H9 (cell line): ENCODE data around the gene DMWD. TPM values are rescaled to one million over a fixed set of nuclear protein-coding genes. Genes with fewer than 3 reads are reported as not detected.
A peak's percentile ranks its signal among the peaks of the same experiment; 100 is the strongest.

Experiments
- DNase-seq: peaks from one replicate; pipeline ENCODE4 v3.0.0-alpha.2; 2017
- H2AFZ ChIP-seq: one replicate; pipeline ENCODE4 v1.6.1; 2013; ENCODE audit warnings: mild to moderate bottlenecking, low read length, control low read depth, moderate library complexity
- H2AK5ac ChIP-seq: 2 replicates; pipeline ENCODE4 v1.6.1; 2013; ENCODE audit warnings: low read length, control low read depth, mixed read lengths; ENCODE audit not compliant: insufficient read length
- H2BK120ac ChIP-seq: one replicate; pipeline ENCODE4 v1.6.1; 2013; ENCODE audit warnings: low read depth, mild to moderate bottlenecking, low read length, control low read depth, inconsistent platforms; ENCODE audit not compliant: poor library complexity, severe bottlenecking
- H2BK12ac ChIP-seq: 2 replicates; pipeline ENCODE4 v1.6.1; 2013; ENCODE audit warnings: low read length, control low read depth, mixed read lengths, low read depth; ENCODE audit not compliant: insufficient read length
- H2BK15ac ChIP-seq: 2 replicates; pipeline ENCODE4 v1.6.1; 2013; ENCODE audit warnings: low read depth, low read length, control low read depth
- H2BK20ac ChIP-seq: one replicate; pipeline ENCODE4 v1.6.1; 2013; ENCODE audit warnings: low read depth, mild to moderate bottlenecking, low read length, control low read depth, inconsistent platforms; ENCODE audit not compliant: poor library complexity, severe bottlenecking
- H2BK5ac ChIP-seq: 2 replicates; pipeline ENCODE4 v1.6.1; 2013; ENCODE audit warnings: low read length, control low read depth, mixed read lengths; ENCODE audit not compliant: insufficient read length
- H3K14ac ChIP-seq: 2 replicates; pipeline ENCODE4 v1.6.1; 2013; ENCODE audit warnings: low read length, control low read depth; ENCODE audit not compliant: insufficient read depth
- H3K18ac ChIP-seq: 2 replicates; pipeline ENCODE4 v1.6.1; 2013; ENCODE audit warnings: low read depth, mild to moderate bottlenecking, mixed read lengths, low read length, control low read depth; ENCODE audit not compliant: insufficient read length
- H3K23ac ChIP-seq: 2 replicates; pipeline ENCODE4 v1.6.1; 2013; ENCODE audit warnings: low read length, control low read depth, mixed read lengths, low read depth; ENCODE audit not compliant: insufficient read length
- H3K23me2 ChIP-seq: 2 replicates; pipeline ENCODE4 v1.6.1; 2013; ENCODE audit warnings: low read depth, mild to moderate bottlenecking, mixed read lengths, low read length, control low read depth; ENCODE audit not compliant: insufficient read length, poor library complexity, severe bottlenecking
- H3K27ac ChIP-seq: 2 replicates; pipeline ENCODE4 v1.5.1; 2013; ENCODE audit warnings: low read length, control low read depth, mixed read lengths, low read depth; ENCODE audit not compliant: insufficient read length
- H3K27me3 ChIP-seq: 2 replicates; pipeline ENCODE4 v1.6.1; 2013; ENCODE audit warnings: low read length, control low read depth, inconsistent platforms; ENCODE audit not compliant: insufficient read depth
- H3K4ac ChIP-seq: 2 replicates; pipeline ENCODE4 v1.6.1; 2013; ENCODE audit warnings: low read depth, mild to moderate bottlenecking, control low read depth, inconsistent platforms, low read length, moderate library complexity
- H3K4me1 ChIP-seq: 2 replicates; pipeline ENCODE4 v1.6.1; 2013; ENCODE audit warnings: low read length, control low read depth, inconsistent platforms; ENCODE audit not compliant: insufficient read depth
- H3K4me2 ChIP-seq: 2 replicates; pipeline ENCODE4 v1.6.1; 2013; ENCODE audit warnings: low read length, control low read depth, mixed read lengths; ENCODE audit not compliant: insufficient read length, insufficient read depth
- H3K56ac ChIP-seq: 2 replicates; pipeline ENCODE4 v1.6.1; 2013; ENCODE audit warnings: low read depth, mild to moderate bottlenecking, mixed read lengths, low read length, control low read depth; ENCODE audit not compliant: insufficient read length
- H3K79me1 ChIP-seq: 2 replicates; pipeline ENCODE4 v1.6.1; 2013; ENCODE audit warnings: low read depth, mild to moderate bottlenecking, moderate library complexity, low read length, control low read depth, inconsistent platforms; ENCODE audit not compliant: insufficient read depth, poor library complexity, severe bottlenecking
- H3K79me2 ChIP-seq: 2 replicates; pipeline ENCODE4 v1.6.1; 2013; ENCODE audit warnings: low read length, control low read depth, inconsistent platforms; ENCODE audit not compliant: insufficient read depth
- H3K9ac ChIP-seq: 2 replicates; pipeline ENCODE4 v1.6.1; 2013; ENCODE audit warnings: low read length, control low read depth, mixed read lengths; ENCODE audit not compliant: insufficient read length; ENCODE audit errors: extremely low read depth
- H3K9me3 ChIP-seq: one replicate; pipeline ENCODE4 v1.6.1; 2013; ENCODE audit warnings: low read depth, low read length, inconsistent platforms; ENCODE audit not compliant: control insufficient read depth
- H3T11ph ChIP-seq: one replicate; pipeline ENCODE4 v1.6.1; 2013; ENCODE audit warnings: mild to moderate bottlenecking, low read length, control low read depth, inconsistent platforms
- H4K20me1 ChIP-seq: one replicate; pipeline ENCODE4 v1.6.1; 2013; ENCODE audit not compliant: control insufficient read depth, insufficient read length, insufficient read depth
- H4K5ac ChIP-seq: 2 replicates; pipeline ENCODE4 v1.6.1; 2013; ENCODE audit warnings: low read depth, mild to moderate bottlenecking, mixed read lengths, low read length, control low read depth; ENCODE audit not compliant: insufficient read length
- H4K8ac ChIP-seq: replicated peaks from 2 replicates; pipeline ENCODE4 v1.6.1; 2013; ENCODE audit warnings: low read length, control low read depth, mixed read lengths, low read depth; ENCODE audit not compliant: insufficient read length
- H4K91ac ChIP-seq: 2 replicates; pipeline ENCODE4 v1.6.1; 2013; ENCODE audit warnings: low read depth, mild to moderate bottlenecking, moderate library complexity, mixed read lengths, low read length, control low read depth; ENCODE audit not compliant: insufficient read length
- H3K27ac Mint-ChIP-seq, 3 experiments: 2 replicates in 2 of 3; 3 replicates in 1 of 3; pipeline ENCODE4 v1.8.0; 2020 to 2021; ENCODE audit warnings: mixed read lengths in 3 of 3, mild to moderate bottlenecking in 1 of 3, moderate library complexity in 1 of 3
- H3K27me3 Mint-ChIP-seq: 2 replicates; pipeline ENCODE4 v1.8.0; 2021; ENCODE audit warnings: low read depth, mild to moderate bottlenecking, moderate library complexity, mixed read lengths
- H3K36me3 Mint-ChIP-seq, 3 experiments: 2 replicates in 2 of 3; 3 replicates in 1 of 3; pipeline ENCODE4 v1.8.0; 2020 to 2021; ENCODE audit warnings: low read depth in 3 of 3, mixed read lengths in 3 of 3; ENCODE audit not compliant: insufficient read depth in 1 of 3
- H3K4me1 Mint-ChIP-seq, 2 experiments: 2 replicates each; pipeline ENCODE4 v1.8.0; 2020; ENCODE audit warnings: mixed read lengths in 2 of 2
- H3K4me3 Mint-ChIP-seq, 2 experiments: 2 replicates in 1 of 2; 3 replicates in 1 of 2; pipeline ENCODE4 v1.8.0; 2020 to 2021; ENCODE audit warnings: mild to moderate bottlenecking in 2 of 2, mixed read lengths in 2 of 2, moderate library complexity in 1 of 2
- H3K9me3 Mint-ChIP-seq, 2 experiments: 2 replicates in 1 of 2; 3 replicates in 1 of 2; pipeline ENCODE4 v1.8.0; 2020; ENCODE audit warnings: mild to moderate bottlenecking in 2 of 2, mixed read lengths in 2 of 2, moderate library complexity in 1 of 2
- WGBS: extraction: QIAGEN DNeasy Blood & Tissue Kit; methylation state at CpG from one replicate; pipeline ENCODE4 v1.1.7; 2013; ENCODE audit warnings: missing lambda C conversion rate, low lambda C conversion rate, mixed read lengths; ENCODE audit not compliant: insufficient read length; ENCODE audit errors: extremely low coverage; 5-methylcytosine and 5-hydroxymethylcytosine counted together
- total RNA-seq: library from RNA; stranded (reverse); gene quantifications from 2 replicates; pipeline ENCODE4 v1.2.1, GENCODE V29; 2021
- TF ChIP-seq, protein P1 (sequence below): fragments of 200-600 bp; sonication (generic); conservative IDR thresholded peaks from 3 replicates; pipeline ENCODE4 v1.8.0; 2021; ENCODE audit warnings: antibody characterized with exemption, mild to moderate bottlenecking

Gene DMWD
- total RNA-seq, 1 experiment from 2014 or later = 75.1 TPM

DNA sequence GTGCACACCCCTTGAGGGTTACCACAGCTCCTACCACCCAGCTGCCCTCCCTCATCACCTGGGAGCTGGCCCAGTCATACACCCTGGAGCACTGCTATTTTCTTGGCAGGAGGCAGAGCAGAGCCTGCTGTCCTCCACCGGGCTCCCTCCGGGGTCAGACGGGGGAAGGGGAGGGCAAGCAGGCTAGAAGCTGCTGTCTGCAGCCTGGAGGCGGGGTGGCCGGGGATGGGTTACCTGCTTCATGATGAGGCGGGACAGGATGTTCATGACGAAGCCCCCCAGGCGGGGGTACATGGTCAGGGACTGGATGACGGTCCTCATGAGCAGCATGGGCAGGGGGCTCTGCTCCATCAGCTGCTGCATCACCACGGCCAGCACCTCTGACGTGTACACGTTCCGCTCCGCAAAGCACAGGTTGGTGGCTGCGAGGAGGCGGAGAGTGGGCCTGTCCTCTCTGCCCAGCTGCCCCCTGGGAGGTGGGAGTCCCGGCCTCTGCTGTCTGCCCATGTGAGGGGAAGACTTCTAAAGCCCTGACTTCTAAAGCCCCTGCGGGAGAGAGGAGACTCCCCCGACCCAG is 25.2 kb upstream of the DMWD start:
- Mint-ChIP-seq H3K36me3 (peaks cover 8 to 41% (median 38%) of the 10 kb centered on the region in 3 experiments; a peak in 6 of 7 replicates), H3K27me3 (peaks cover 3% of the 10 kb centered on the region), H3K27ac (peak overlapping the region in 2 of 3 experiments; percentile 76 to 90; a peak in 4 of 7 replicates), H3K4me3 (peak overlapping the region in 1 of 2 experiments; percentile 95; a peak in 2 of 5 replicates), H3K4me1 (peaks cover 24 to 40% of the 10 kb centered on the region in 2 experiments), H3K9me3 (no peaks in the 10 kb centered on the region)
- H2BK15ac ChIP-seq = no peak overlapping the region
- H3K14ac ChIP-seq = no peak overlapping the region
- H2BK20ac ChIP-seq = no peak overlapping the region
- no peak overlapping the region for H2BK5ac ChIP-seq
- no peaks in the 10 kb centered on the region for H3K79me2 ChIP-seq
- TF ChIP-seq, protein P1, sequence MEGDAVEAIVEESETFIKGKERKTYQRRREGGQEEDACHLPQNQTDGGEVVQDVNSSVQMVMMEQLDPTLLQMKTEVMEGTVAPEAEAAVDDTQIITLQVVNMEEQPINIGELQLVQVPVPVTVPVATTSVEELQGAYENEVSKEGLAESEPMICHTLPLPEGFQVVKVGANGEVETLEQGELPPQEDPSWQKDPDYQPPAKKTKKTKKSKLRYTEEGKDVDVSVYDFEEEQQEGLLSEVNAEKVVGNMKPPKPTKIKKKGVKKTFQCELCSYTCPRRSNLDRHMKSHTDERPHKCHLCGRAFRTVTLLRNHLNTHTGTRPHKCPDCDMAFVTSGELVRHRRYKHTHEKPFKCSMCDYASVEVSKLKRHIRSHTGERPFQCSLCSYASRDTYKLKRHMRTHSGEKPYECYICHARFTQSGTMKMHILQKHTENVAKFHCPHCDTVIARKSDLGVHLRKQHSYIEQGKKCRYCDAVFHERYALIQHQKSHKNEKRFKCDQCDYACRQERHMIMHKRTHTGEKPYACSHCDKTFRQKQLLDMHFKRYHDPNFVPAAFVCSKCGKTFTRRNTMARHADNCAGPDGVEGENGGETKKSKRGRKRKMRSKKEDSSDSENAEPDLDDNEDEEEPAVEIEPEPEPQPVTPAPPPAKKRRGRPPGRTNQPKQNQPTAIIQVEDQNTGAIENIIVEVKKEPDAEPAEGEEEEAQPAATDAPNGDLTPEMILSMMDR = no peak
- no peak overlapping the region for H4K91ac ChIP-seq
- no peak overlapping the region for H2BK120ac ChIP-seq
- no peaks in the 10 kb centered on the region for H3K9me3 ChIP-seq
- H2AK5ac ChIP-seq = no peak overlapping the region
- no peak overlapping the region for H3K4me2 ChIP-seq
- H4K8ac ChIP-seq = no peak overlapping the region
- no peak overlapping the region for H3K18ac ChIP-seq
- no peak overlapping the region for H3K9ac ChIP-seq
- H3K56ac ChIP-seq = no peak overlapping the region
- no peak overlapping the region for H4K5ac ChIP-seq
- no CpG with 5 or more reads among the region's 19 CpGs for WGBS
- H3K27ac ChIP-seq = no peak overlapping the region
- H3K79me1 ChIP-seq = no peaks in the 10 kb centered on the region
- peaks cover 13% of the 10 kb centered on the region for H3K23me2 ChIP-seq
- H3K27me3 ChIP-seq = no peaks in the 10 kb centered on the region
- 0 out of 2 replicates have a peak, but pooled peaks cover 1% of the 10 kb centered on the region for H3K4me1 ChIP-seq
- H3T11ph ChIP-seq = no peak overlapping the region
- H3K23ac ChIP-seq = no peak overlapping the region
- H2BK12ac ChIP-seq = no peak overlapping the region
- no peak overlapping the region for H2AFZ ChIP-seq
- peak; percentile 70 for DNase-seq
- H3K4ac ChIP-seq = no peak overlapping the region
- H4K20me1 ChIP-seq = no peaks in the 10 kb centered on the region
